ENCODE results near the gene FAM240A. TPM values are rescaled to one million over a fixed set of nuclear protein-coding genes. Genes with fewer than 3 reads are reported as not detected.

Gene FAM240A
- total RNA-seq = not detected in 2 replicates

DNA sequence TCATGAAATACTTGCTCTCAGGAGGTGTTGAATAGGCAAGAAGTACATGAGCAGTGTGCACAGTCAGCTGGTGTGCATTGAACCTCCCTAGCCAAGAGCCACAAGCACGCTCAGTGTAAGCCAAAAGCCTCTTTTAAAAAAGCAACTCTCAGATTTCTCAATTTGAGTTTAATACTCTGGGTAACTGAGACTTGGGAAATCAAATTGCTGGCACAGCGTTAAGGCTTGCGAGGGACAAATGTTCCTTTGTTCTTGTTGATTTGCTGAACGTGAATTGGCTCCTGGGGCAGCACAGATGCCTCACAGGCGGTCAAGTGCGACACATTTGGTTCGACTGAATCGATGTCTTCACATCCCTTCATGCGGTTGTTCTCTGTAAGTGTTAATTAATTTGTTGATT, at the start of gene FAM240A:
TSS of gene FAM240A (plus strand) at position 202 of the 400 bp plus-strand sequence. CDS start at position 361, 159 bp downstream.

GRCh38 chr3:46566040-46566641, 46.2 kb upstream of the FAM240A start, which contains the start of gene LRRC2:
TSS of gene LRRC2 (minus strand) at chr3:46566302. CDS start at chr3:46551591, 14,711 bp downstream.

Other genes starting within 250 kb of the FAM240A start
- gene CCR5, start 241.6 kb upstream of the FAM240A start, total RNA-seq = not detected in 2 replicates
- 0.45 TPM in 1 of 2 replicates, not detected in the other for gene CCRL2, start 205.3 kb upstream of the FAM240A start, total RNA-seq
- not detected in 2 replicates for gene LTF, start 147.6 kb upstream of the FAM240A start, total RNA-seq
- gene RTP3, start 114.5 kb upstream of the FAM240A start, total RNA-seq = not detected in 2 replicates
- under 0.01 TPM in 2 replicates for gene LRRC2, start 46.2 kb upstream of the FAM240A start, total RNA-seq
- gene ALS2CL, start 81.2 kb downstream of the FAM240A start, total RNA-seq = 0.15 and 0.17 TPM in 2 replicates
- not detected in 2 replicates for gene TMIE, start 88.9 kb downstream of the FAM240A start, total RNA-seq
- gene PRSS50, start 105.3 kb downstream of the FAM240A start, total RNA-seq = not detected in 2 replicates

Measured in bronchus fibroblast of lung (primary cell).